HFF-Myc (cell line): Measurements from ENCODE around the gene ENTPD1.
A peak's percentile ranks its signal among the peaks of the same experiment; 100 is the strongest.

ENCODE experiments used
- DNase-seq: peaks from one replicate; pipeline ENCODE4 v3.0.0-alpha.2; 2011; ENCODE audit warnings: low read depth; ENCODE audit errors: extremely low read depth
- H3K4me3 ChIP-seq: replicated peaks from 2 replicates; pipeline ENCODE4 v1.5.1; 2011; ENCODE audit warnings: low read depth, mild to moderate bottlenecking, control low read depth, low read length
- CTCF ChIP-seq: IDR thresholded peaks from 2 replicates; pipeline ENCODE4 v1.5.1; 2012; ENCODE audit warnings: mild to moderate bottlenecking, low read depth, low read length, control low read depth; ENCODE audit errors: missing control alignments

The ENTPD1 gene

GRCh38 chr10:95845411-95845810 is 89.4 kb downstream of the ENTPD1 start:
- no peak for TF ChIP-seq CTCF
- no peak overlapping the region for H3K4me3 ChIP-seq
- peak; percentile 41 for DNase-seq

GRCh38 chr10:95847007-95847406 is 91.0 kb downstream of the ENTPD1 start:
- no peak for TF ChIP-seq CTCF
- H3K4me3 ChIP-seq: no peak overlapping the region
- DNase-seq: no peak

DNA sequence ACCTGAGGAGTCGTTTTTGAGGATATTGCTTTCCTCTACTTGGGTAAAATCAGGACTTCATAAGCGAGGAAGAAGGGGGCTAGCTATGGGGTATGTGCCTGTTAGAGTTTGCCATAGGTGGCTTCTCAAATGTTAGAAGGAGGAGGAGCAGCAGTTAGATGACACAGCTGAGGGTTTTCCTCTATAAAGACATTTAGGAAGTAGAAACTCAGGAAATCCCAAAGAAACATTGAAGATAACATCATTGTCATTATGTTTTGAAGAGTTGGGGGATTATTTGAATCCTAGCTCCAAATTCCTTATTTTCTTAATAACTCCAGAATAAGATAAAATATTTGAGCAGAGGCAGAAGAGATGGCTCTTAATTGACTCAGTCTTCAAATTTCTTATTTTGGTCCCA is 92.9 kb downstream of the ENTPD1 start:
- no peak overlapping the region for H3K4me3 ChIP-seq
- no peak for TF ChIP-seq CTCF
- no peak for DNase-seq

GRCh38 chr10:95850791-95851190 is 94.8 kb downstream of the ENTPD1 start:
- H3K4me3 ChIP-seq: no peak overlapping the region
- no peak for TF ChIP-seq CTCF
- peak; percentile 37 for DNase-seq

- H3K4me3 ChIP-seq: no peak overlapping the region
- peak; percentile 36 for DNase-seq
- TF ChIP-seq CTCF: no peak
Measured at GRCh38 chr10:95860166-95860940, 104.4 kb downstream of the ENTPD1 start.

DNA sequence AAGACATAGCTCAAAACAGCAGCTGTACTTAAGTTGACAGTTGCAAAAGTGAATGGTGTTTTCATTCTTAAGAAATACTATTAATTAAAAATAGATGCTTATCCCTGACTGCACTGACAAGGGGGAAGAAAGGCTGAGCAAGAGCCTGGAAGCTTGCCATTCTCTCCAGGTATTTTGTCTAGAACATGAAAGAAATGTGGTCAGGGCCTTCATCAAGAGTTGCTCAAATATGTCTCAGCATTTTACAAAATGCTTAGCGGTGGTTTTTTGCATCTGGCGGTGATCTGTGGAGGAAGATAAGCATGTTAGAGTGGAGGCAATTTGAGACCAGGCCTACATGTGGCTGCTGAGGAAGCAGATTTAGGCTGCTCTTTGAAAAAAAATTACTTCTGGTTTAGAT is 105.4 kb downstream of the ENTPD1 start:
- no peak for DNase-seq
- H3K4me3 ChIP-seq: no peak overlapping the region
- no peak for TF ChIP-seq CTCF
